ENCODE measurements around the gene DMD.

Gene DMD

GRCh38 chrX:31893525-31893924 lies 1317.8 kb downstream of the DMD start:
- DNase-seq, result no peak

- DNase-seq, result no peak
These were observed 1322.3 kb downstream of the DMD start for GRCh38 chrX:31889088-31889487.

GRCh38 chrX:31884535-31884934 lies 1326.8 kb downstream of the DMD start:
- no peak for DNase-seq

- no peak for DNase-seq
These were observed 1339.3 kb downstream of the DMD start for GRCh38 chrX:31872007-31872406.

GRCh38 chrX:31870267-31870666 lies 1341.1 kb downstream of the DMD start:
- no peak for DNase-seq

- DNase-seq, result no peak
These were observed 1350.7 kb downstream of the DMD start for GRCh38 chrX:31860686-31861085.

- no peak for DNase-seq
These were observed 1352.4 kb downstream of the DMD start for GRCh38 chrX:31858915-31859314.

- DNase-seq, result no peak
These were observed 1356.6 kb downstream of the DMD start for GRCh38 chrX:31854716-31855115.

- DNase-seq, result no peak
These were observed 1359.6 kb downstream of the DMD start for GRCh38 chrX:31851761-31852160.

- DNase-seq, result no peak
These were observed 1363.6 kb downstream of the DMD start for GRCh38 chrX:31847773-31848172.

GRCh38 chrX:31845003-31845402 lies 1366.3 kb downstream of the DMD start:
- no peak for DNase-seq

- DNase-seq, result no peak
These were observed 1372.7 kb downstream of the DMD start for GRCh38 chrX:31838617-31839016.

GRCh38 chrX:31837445-31838049 lies 1373.8 kb downstream of the DMD start:
- no peak for DNase-seq

- DNase-seq, result no peak
These were observed 1374.9 kb downstream of the DMD start for GRCh38 chrX:31836479-31836878.

- DNase-seq, result no peak
These were observed 1379.1 kb downstream of the DMD start for GRCh38 chrX:31832263-31832662.

- no peak for DNase-seq
These were observed 1390.7 kb downstream of the DMD start for GRCh38 chrX:31820430-31821210.

- no peak for DNase-seq
These were observed 1391.9 kb downstream of the DMD start for GRCh38 chrX:31819455-31819854.

- DNase-seq, result peak in 1 of 56 donors; percentile 1
These were observed 1400.2 kb downstream of the DMD start for GRCh38 chrX:31811106-31811505.

- no peak for DNase-seq
These were observed 1403.0 kb downstream of the DMD start for GRCh38 chrX:31808357-31808756.

GRCh38 chrX:31807165-31807564 lies 1404.2 kb downstream of the DMD start:
- no peak for DNase-seq

- no peak for DNase-seq
These were observed 1405.6 kb downstream of the DMD start for GRCh38 chrX:31805781-31806180.

GRCh38 chrX:31800219-31800618 lies 1411.1 kb downstream of the DMD start:
- DNase-seq, result no peak

- no peak for DNase-seq
These were observed 1414.7 kb downstream of the DMD start for GRCh38 chrX:31796624-31797023.

All from amygdala (tissue), 56 donors.